Left forelimb (tissue), 1 donor: ENCODE results near the gene TCF4.

Experiments
- DNase-seq: peaks from one replicate; pipeline ENCODE4 v3.0.0-alpha.2; 2018; ENCODE audit warnings: low spot score

TCF4 gene

GRCh38 chr18:55179835-55180234, 408.2 kb downstream of the TCF4 start:
- DNase-seq: no peak

GRCh38 chr18:55179425-55179824, 408.6 kb downstream of the TCF4 start:
- no peak for DNase-seq

GRCh38 chr18:55173291-55173690, 414.7 kb downstream of the TCF4 start:
- DNase-seq: no peak
